ENCODE measurements around the gene ANKRD44.
A peak's percentile ranks its signal among the peaks of the same experiment; 100 is the strongest.

Gene ANKRD44

GRCh38 chr2:197281421-197281820 is 29.2 kb downstream of the ANKRD44 start:
- Histone ChIP-seq H3K27me3 (ENCODE audit: insufficient read depth, low read length, poor library complexity) (no peaks in the 10 kb centered on the region), H4K20me1 (ENCODE audit: insufficient read depth, low read length) (peaks cover 10% of the 10 kb centered on the region; the same call in 1 of the 2 replicates), H3K4me2 (ENCODE audit: insufficient read depth, low read length) (no peak overlapping the region), H3K9me3 (ENCODE audit: insufficient read depth, low read length, severe bottlenecking) (no peaks in the 10 kb centered on the region), H3K27ac (ENCODE audit: low read length) (no peak overlapping the region), H3K36me3 (ENCODE audit: insufficient read depth, low read length) (no peaks in the 10 kb centered on the region), H2AFZ (ENCODE audit: low read depth, low read length) (no peak overlapping the region), H3K9ac (ENCODE audit: low read depth, low read length) (no peak overlapping the region), H3K79me2 (ENCODE audit: insufficient read depth, low read length) (peaks cover 38% of the 10 kb centered on the region), H3K4me1 (ENCODE audit: insufficient read depth, low read length) (no peaks in the 10 kb centered on the region; the same call in 1 of the 2 replicates), H3K4me3 (ENCODE audit: low read depth in 1 of 2, low read length in 2 of 2) (no peak overlapping the region)
- ATAC-seq (ENCODE audit: insufficient read depth, low read depth) (no peak), DNase-seq (no peak)
- TF ChIP-seq EZH2 (IDR thresholded peaks at IDR 0.05; ENCODE audit: borderline replicate concordance, low read depth, low read length, severe bottlenecking), result no peak
- TF ChIP-seq CTCF (IDR thresholded peaks at IDR 0.05; ENCODE audit: borderline replicate concordance, extremely low read depth, low read length, poor library complexity, severe bottlenecking), result no peak

GRCh38 chr2:197280015-197280702 is 30.4 kb downstream of the ANKRD44 start:
- Histone ChIP-seq H3K79me2 (ENCODE audit: insufficient read depth, low read length) (peaks cover 29% of the 10 kb centered on the region), H4K20me1 (ENCODE audit: insufficient read depth, low read length) (peaks cover 10% of the 10 kb centered on the region; the same call in 1 of the 2 replicates), H3K9ac (ENCODE audit: low read depth, low read length) (no peak overlapping the region), H3K4me3 (ENCODE audit: low read depth in 1 of 2, low read length in 2 of 2) (no peak overlapping the region), H3K27me3 (ENCODE audit: insufficient read depth, low read length, poor library complexity) (no peaks in the 10 kb centered on the region), H3K27ac (ENCODE audit: low read length) (no peak overlapping the region), H3K4me2 (ENCODE audit: insufficient read depth, low read length) (no peak overlapping the region), H2AFZ (ENCODE audit: low read depth, low read length) (no peak overlapping the region), H3K9me3 (ENCODE audit: insufficient read depth, low read length, severe bottlenecking) (no peaks in the 10 kb centered on the region), H3K36me3 (ENCODE audit: insufficient read depth, low read length) (no peaks in the 10 kb centered on the region), H3K4me1 (ENCODE audit: insufficient read depth, low read length) (no peaks in the 10 kb centered on the region; the same call in 1 of the 2 replicates)
- DNase-seq (no peak), ATAC-seq (ENCODE audit: insufficient read depth, low read depth) (peak; percentile 48; the same call in 2 of the 3 replicates)
- TF ChIP-seq EZH2 (IDR thresholded peaks at IDR 0.05; ENCODE audit: borderline replicate concordance, low read depth, low read length, severe bottlenecking) (no peak), CTCF (IDR thresholded peaks at IDR 0.05; ENCODE audit: borderline replicate concordance, extremely low read depth, low read length, poor library complexity, severe bottlenecking) (no peak)

GRCh38 chr2:197278799-197279763 is 31.5 kb downstream of the ANKRD44 start:
- H4K20me1 ChIP-seq (ENCODE audit: insufficient read depth, low read length), result peaks cover 16% of the 10 kb centered on the region
- H3K36me3 ChIP-seq (ENCODE audit: insufficient read depth, low read length), result no peaks in the 10 kb centered on the region
- H3K4me1 ChIP-seq (ENCODE audit: insufficient read depth, low read length), result no peaks in the 10 kb centered on the region; the same call in 1 of the 2 replicates
- no peak for TF ChIP-seq CTCF (IDR thresholded peaks at IDR 0.05; ENCODE audit: borderline replicate concordance, extremely low read depth, low read length, poor library complexity, severe bottlenecking)
- TF ChIP-seq EZH2 (IDR thresholded peaks at IDR 0.05; ENCODE audit: borderline replicate concordance, low read depth, low read length, severe bottlenecking), result no peak
- ATAC-seq (ENCODE audit: insufficient read depth, low read depth) (no peak), DNase-seq (no peak)
- no peaks in the 10 kb centered on the region for H3K27me3 ChIP-seq (ENCODE audit: insufficient read depth, low read length, poor library complexity)
- H3K4me2 ChIP-seq (ENCODE audit: insufficient read depth, low read length), result no peak overlapping the region
- peaks cover 33% of the 10 kb centered on the region for H3K79me2 ChIP-seq (ENCODE audit: insufficient read depth, low read length)
- H3K9me3 ChIP-seq (ENCODE audit: insufficient read depth, low read length, severe bottlenecking), result no peaks in the 10 kb centered on the region
- no peak overlapping the region for H3K27ac ChIP-seq (ENCODE audit: low read length)
- no peak overlapping the region for H3K4me3 ChIP-seq (ENCODE audit: low read depth in 1 of 2, low read length in 2 of 2)
- no peak overlapping the region for H2AFZ ChIP-seq (ENCODE audit: low read depth, low read length)
- H3K9ac ChIP-seq (ENCODE audit: low read depth, low read length), result no peak overlapping the region
